ENCODE measurements around the gene ZFP82.

GRCh38 chr19:36404498-36404897, 13.9 kb downstream of the ZFP82 start:
- TF ChIP-seq FOXM1 (IDR thresholded peaks at IDR 0.05; ENCODE audit: borderline replicate concordance) (no peak), BHLHE40 (IDR thresholded peaks at IDR 0.05; ENCODE audit: borderline replicate concordance) (no peak), CTBP1 (IDR thresholded peaks at IDR 0.05; ENCODE audit: borderline replicate concordance) (no peak), ARNT (IDR thresholded peaks at IDR 0.05) (no peak), SUZ12 (IDR thresholded peaks at IDR 0.05) (no peak), NFRKB (IDR thresholded peaks at IDR 0.05) (no peak)
